ENCODE data around the gene SLC10A7. TPM values are rescaled to one million over a fixed set of nuclear protein-coding genes. Genes with fewer than 3 reads are reported as not detected.

The SLC10A7 gene
- total and polyA plus RNA-seq, 2 of the 4 experiments (the other 2 are of a cell fraction) = 5.2 to 8.4 TPM

- H3K4me3 ChIP-seq (ENCODE audit: insufficient read depth, low read depth, low read length) = no peak overlapping the region
- H2BK20ac ChIP-seq (ENCODE audit: low read depth, low read length) = no peak overlapping the region
- no peak overlapping the region for H3K4ac ChIP-seq (ENCODE audit: low read depth, low read length)
- ChIA-PET CTCF (no interaction called here), POLR2A (ENCODE audit: unreplicated experiment) (no interaction called here)
- H4K8ac ChIP-seq (ENCODE audit: low read depth in 2 of 2, low read length in 2 of 2) = no peak overlapping the region
- no peak for TF ChIP-seq CEBPB (IDR thresholded peaks at IDR 0.05; ENCODE audit: low read depth, low read length)
- TF ChIP-seq MXI1 (IDR thresholded peaks at IDR 0.05; ENCODE audit: borderline replicate concordance, low read depth, low read length) = no peak
- TF ChIP-seq FOS (IDR thresholded peaks at IDR 0.05; ENCODE audit: low read depth, low read length) = no peak
- no peak for TF ChIP-seq ELK1 (IDR thresholded peaks at IDR 0.05; ENCODE audit: borderline replicate concordance, low read depth, low read length)
- no peaks in the 10 kb centered on the region for H3K36me3 ChIP-seq (ENCODE audit: control insufficient read depth, insufficient read depth, low read length)
- H2BK120ac ChIP-seq (ENCODE audit: low read depth, low read length) = no peak overlapping the region
- ATAC-seq (ENCODE audit: low read depth) = no peak
- H2AK9ac ChIP-seq (replicated peaks; ENCODE audit: low read depth, low read length, poor library complexity) = no peak overlapping the region
- H3K79me1 ChIP-seq (ENCODE audit: low read depth in 1 of 2, low read length in 2 of 2) = no peaks in the 10 kb centered on the region
- dilution Hi-C loops (cut with HindIII; ENCODE audit: low sequenced_read_pairs, unreplicated experiment) (no loop called here), in situ Hi-C loops (cut with MboI; ENCODE audit: low sequenced_read_pairs) (no loop called here), intact Hi-C loops (cut with micrococcal nuclease) (no loop called here)
- no peak for DNase-seq
- H3K18ac ChIP-seq (ENCODE audit: low read depth, low read length) = no peak overlapping the region
- H4K20me1 ChIP-seq (ENCODE audit: insufficient read depth, low read length) = no peaks in the 10 kb centered on the region
- no peak overlapping the region for H4K91ac ChIP-seq (ENCODE audit: insufficient read depth, low read depth, low read length)
- H4K5ac ChIP-seq (ENCODE audit: low read depth, low read length) = no peak overlapping the region
- H3K27me3 ChIP-seq (ENCODE audit: control insufficient read depth, insufficient read depth, low read length) = no peaks in the 10 kb centered on the region
- H3K4me2 ChIP-seq (ENCODE audit: low read depth, low read length) = no peak overlapping the region
- WGBS, 2 experiments (ENCODE audit: extremely low coverage in 2 of 2, insufficient read length in 1 of 2) = no CpG with 5 or more reads among the region's 3 CpGs
- H3K9me1 ChIP-seq (ENCODE audit: insufficient read depth, low read length) = no peaks in the 10 kb centered on the region
- no peak overlapping the region for H2BK5ac ChIP-seq (ENCODE audit: low read depth, low read length, poor library complexity, severe bottlenecking)
- BruUV-seq (replicated peaks) = no TSS peak
- H3K27ac ChIP-seq (ENCODE audit: insufficient read depth, low read length) = no peak overlapping the region
- no peak overlapping the region for H3K9ac ChIP-seq (ENCODE audit: low read depth, low read length)
- H3K56ac ChIP-seq (ENCODE audit: extremely low read depth, insufficient read depth, low read length) = no peak overlapping the region
- no peak overlapping the region for H2BK15ac ChIP-seq (ENCODE audit: low read depth, low read length)
- H3K23ac ChIP-seq (ENCODE audit: low read depth, low read length) = no peak overlapping the region
- H3K9me3 ChIP-seq (ENCODE audit: control insufficient read depth, insufficient read depth, low read length) = no peaks in the 10 kb centered on the region
- H3K14ac ChIP-seq (replicated peaks; ENCODE audit: low read depth, low read length) = no peak overlapping the region
- H2AFZ ChIP-seq (replicated peaks; ENCODE audit: low read length, poor library complexity) = no peak overlapping the region
- H2AK5ac ChIP-seq (ENCODE audit: low read depth, low read length) = no peak overlapping the region
- H3K4me1 ChIP-seq (ENCODE audit: control insufficient read depth, insufficient read depth, low read length) = no peaks in the 10 kb centered on the region
These were observed 42.8 kb upstream of the SLC10A7 start for GRCh38 chr4:146564492-146564891.
